Neural cell (in vitro differentiated cells): ENCODE results near the gene ANK2. TPM values are rescaled to one million over a fixed set of nuclear protein-coding genes. Genes with fewer than 3 reads are reported as not detected.

ENCODE experiments used
- H2AFZ ChIP-seq: fragments of 200-600, 300-800 bp; sonication (generic), shearing (Covaris generic); 2 replicates; pipeline ENCODE4 v1.6.0; 2014; ENCODE audit warnings: low read depth, mild to moderate bottlenecking, antibody characterized with exemption, low read length, moderate library complexity
- H3F3A ChIP-seq: fragments of 200-600 bp; shearing (Covaris generic); 2 replicates; pipeline ENCODE4 v1.6.1; 2016; ENCODE audit warnings: mild to moderate bottlenecking, moderate library complexity, mixed read lengths, antibody characterized with exemption, low read length; ENCODE audit not compliant: insufficient read depth, poor library complexity, severe bottlenecking
- H3K27ac ChIP-seq: fragments of 200-600, 300-800 bp; sonication (generic), shearing (Covaris generic); 2 replicates; pipeline ENCODE4 v1.5.1; 2014; ENCODE audit warnings: mild to moderate bottlenecking, low read length, moderate library complexity
- H3K27me3 ChIP-seq: fragments of 300-800, 200-600 bp; sonication (generic), shearing (Covaris generic); 2 replicates; pipeline ENCODE4 v1.6.0; 2014; ENCODE audit warnings: mild to moderate bottlenecking, low read depth, low read length, moderate library complexity; ENCODE audit not compliant: insufficient read depth
- H3K36me3 ChIP-seq: fragments of 300-800, 200-600 bp; sonication (generic), shearing (Covaris generic); 2 replicates; pipeline ENCODE4 v1.5.1; 2014; ENCODE audit warnings: mild to moderate bottlenecking, antibody characterized with exemption, low read length, moderate library complexity; ENCODE audit not compliant: insufficient read depth
- H3K4me2 ChIP-seq: fragments of 300-800, 200-600 bp; sonication (generic), shearing (Covaris generic); 2 replicates; pipeline ENCODE4 v1.6.0; 2014; ENCODE audit warnings: mild to moderate bottlenecking, low read length
- H3K4me3 ChIP-seq: fragments of 300-800, 200-600 bp; sonication (generic), shearing (Covaris generic); 2 replicates; pipeline ENCODE4 v1.5.1; 2014; ENCODE audit warnings: mild to moderate bottlenecking, low read length, moderate library complexity
- H3K79me2 ChIP-seq: fragments of 200-600 bp; shearing (Covaris generic); replicated peaks from 2 replicates; pipeline ENCODE4 v1.6.0; 2014; ENCODE audit warnings: mild to moderate bottlenecking, low read length, moderate library complexity; ENCODE audit not compliant: insufficient read depth
- H3K9ac ChIP-seq: fragments of 300-800, 200-600 bp; sonication (generic), shearing (Covaris generic); 2 replicates; pipeline ENCODE4 v1.6.1; 2016; ENCODE audit warnings: mild to moderate bottlenecking, low read length, mixed read lengths
- H3K9me2 ChIP-seq: fragments of 200-600 bp; shearing (Covaris generic); 2 replicates; pipeline ENCODE4 v1.6.1; 2016; ENCODE audit warnings: mild to moderate bottlenecking, low read length, mixed read lengths; ENCODE audit not compliant: insufficient read depth
- H3K9me3 ChIP-seq: fragments of 200-600, 300-800 bp; sonication (generic), shearing (Covaris generic); 2 replicates; pipeline ENCODE4 v1.6.1; 2016; ENCODE audit warnings: mild to moderate bottlenecking, mixed run types, low read length, moderate library complexity, mixed read lengths
- H4K20me1 ChIP-seq: fragments of 200-600 bp; shearing (Covaris generic); 2 replicates; pipeline ENCODE4 v1.6.1; 2016; ENCODE audit warnings: mild to moderate bottlenecking, mixed run types; ENCODE audit not compliant: insufficient read depth
- EP300 ChIP-seq: fragments of 450-650 bp; conservative IDR thresholded peaks from 2 replicates; pipeline ENCODE4 v1.6.1; 2014; ENCODE audit warnings: antibody characterized with exemption, mild to moderate bottlenecking, moderate library complexity; ENCODE audit not compliant: poor library complexity, severe bottlenecking
- EZH2 ChIP-seq: fragments of 200-600, 300-800 bp; shearing (Covaris generic), sonication (generic); IDR thresholded peaks from 2 replicates; pipeline ENCODE4 v1.6.1; 2014; ENCODE audit warnings: antibody characterized with exemption, low read length, borderline replicate concordance, mild to moderate bottlenecking; ENCODE audit not compliant: insufficient read depth, poor library complexity, severe bottlenecking
- MXI1 ChIP-seq: fragments of 450-650 bp; conservative IDR thresholded peaks from 2 replicates; pipeline ENCODE4 v1.6.1; 2014; ENCODE audit warnings: antibody characterized with exemption, mild to moderate bottlenecking; ENCODE audit not compliant: poor library complexity, severe bottlenecking
- POLR2AphosphoS5 ChIP-seq: IDR thresholded peaks from 2 replicates; pipeline ENCODE4 v1.6.1; 2012
- RAD21 ChIP-seq: fragments of 450-650 bp; conservative IDR thresholded peaks from 2 replicates; pipeline ENCODE4 v1.6.1; 2014; ENCODE audit warnings: antibody characterized with exemption, mild to moderate bottlenecking, moderate library complexity
- SMC3 ChIP-seq: fragments of 450-650 bp; conservative IDR thresholded peaks from 2 replicates; pipeline ENCODE4 v1.6.1; 2014; ENCODE audit warnings: antibody characterized with exemption, mild to moderate bottlenecking, moderate library complexity; ENCODE audit not compliant: poor library complexity
- TAF1 ChIP-seq: IDR thresholded peaks from 2 replicates; pipeline ENCODE4 v1.6.1; 2012; ENCODE audit warnings: low read depth
- polyA plus RNA-seq: library from polyadenylated mRNA; depleted of rRNA; stranded (reverse); fragments of >200 nt; gene quantifications from 2 replicates; pipeline ENCODE4 v1.2.3, GENCODE V29; 2014
- TF ChIP-seq, protein P1 (sequence below): IDR thresholded peaks from 2 replicates; pipeline ENCODE4 v1.6.1; 2012; ENCODE audit warnings: borderline replicate concordance
- TF ChIP-seq, protein P2 (sequence below): fragments of 450-650 bp; IDR thresholded peaks from 2 replicates; pipeline ENCODE4 v1.5.1; 2014; ENCODE audit warnings: antibody characterized with exemption, mild to moderate bottlenecking, moderate library complexity; ENCODE audit not compliant: poor library complexity, severe bottlenecking

Gene ANK2
- polyA plus RNA-seq, 1 donor from 2014 or later, result 52.0 TPM

DNA sequence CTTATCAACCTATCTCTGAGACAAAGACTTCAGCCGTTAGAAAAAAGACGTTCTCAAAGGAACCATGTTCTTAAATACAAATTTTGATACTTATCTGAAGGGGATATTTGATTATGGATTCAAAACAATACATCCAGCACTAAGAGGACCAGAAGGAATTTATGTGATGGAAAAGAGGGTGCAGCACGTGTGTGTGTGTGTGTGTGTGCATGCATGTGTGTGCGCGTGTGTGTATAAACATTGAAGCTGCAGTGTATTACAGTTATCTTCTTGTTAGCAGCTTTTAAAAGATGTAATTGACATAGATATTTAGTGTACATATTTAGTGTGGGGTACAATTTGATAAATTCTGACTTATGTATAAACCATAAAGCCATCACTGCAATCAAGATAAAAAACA, 44.9 kb downstream of the ANK2 start:
- peaks cover 6% of the 10 kb centered on the region for H3K79me2 ChIP-seq
- no peaks in the 10 kb centered on the region for H3K9me2 ChIP-seq
- H3F3A ChIP-seq, result no peaks in the 10 kb centered on the region
- no peak overlapping the region for H3K9ac ChIP-seq
- no peak overlapping the region for H3K27ac ChIP-seq
- H4K20me1 ChIP-seq, result no peaks in the 10 kb centered on the region
- H3K36me3 ChIP-seq, result no peaks in the 10 kb centered on the region
- H3K9me3 ChIP-seq, result no peaks in the 10 kb centered on the region
- no peak overlapping the region for H3K4me2 ChIP-seq
- H3K4me3 ChIP-seq, result no peak overlapping the region
- TF ChIP-seq SMC3 (no peak), EP300 (no peak), EZH2 (no peak), RAD21 (no peak), TAF1 (no peak), MXI1 (no peak), POLR2AphosphoS5 (no peak)
- TF ChIP-seq, protein P1, sequence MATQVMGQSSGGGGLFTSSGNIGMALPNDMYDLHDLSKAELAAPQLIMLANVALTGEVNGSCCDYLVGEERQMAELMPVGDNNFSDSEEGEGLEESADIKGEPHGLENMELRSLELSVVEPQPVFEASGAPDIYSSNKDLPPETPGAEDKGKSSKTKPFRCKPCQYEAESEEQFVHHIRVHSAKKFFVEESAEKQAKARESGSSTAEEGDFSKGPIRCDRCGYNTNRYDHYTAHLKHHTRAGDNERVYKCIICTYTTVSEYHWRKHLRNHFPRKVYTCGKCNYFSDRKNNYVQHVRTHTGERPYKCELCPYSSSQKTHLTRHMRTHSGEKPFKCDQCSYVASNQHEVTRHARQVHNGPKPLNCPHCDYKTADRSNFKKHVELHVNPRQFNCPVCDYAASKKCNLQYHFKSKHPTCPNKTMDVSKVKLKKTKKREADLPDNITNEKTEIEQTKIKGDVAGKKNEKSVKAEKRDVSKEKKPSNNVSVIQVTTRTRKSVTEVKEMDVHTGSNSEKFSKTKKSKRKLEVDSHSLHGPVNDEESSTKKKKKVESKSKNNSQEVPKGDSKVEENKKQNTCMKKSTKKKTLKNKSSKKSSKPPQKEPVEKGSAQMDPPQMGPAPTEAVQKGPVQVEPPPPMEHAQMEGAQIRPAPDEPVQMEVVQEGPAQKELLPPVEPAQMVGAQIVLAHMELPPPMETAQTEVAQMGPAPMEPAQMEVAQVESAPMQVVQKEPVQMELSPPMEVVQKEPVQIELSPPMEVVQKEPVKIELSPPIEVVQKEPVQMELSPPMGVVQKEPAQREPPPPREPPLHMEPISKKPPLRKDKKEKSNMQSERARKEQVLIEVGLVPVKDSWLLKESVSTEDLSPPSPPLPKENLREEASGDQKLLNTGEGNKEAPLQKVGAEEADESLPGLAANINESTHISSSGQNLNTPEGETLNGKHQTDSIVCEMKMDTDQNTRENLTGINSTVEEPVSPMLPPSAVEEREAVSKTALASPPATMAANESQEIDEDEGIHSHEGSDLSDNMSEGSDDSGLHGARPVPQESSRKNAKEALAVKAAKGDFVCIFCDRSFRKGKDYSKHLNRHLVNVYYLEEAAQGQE, result no peak
- TF ChIP-seq, protein P2, sequence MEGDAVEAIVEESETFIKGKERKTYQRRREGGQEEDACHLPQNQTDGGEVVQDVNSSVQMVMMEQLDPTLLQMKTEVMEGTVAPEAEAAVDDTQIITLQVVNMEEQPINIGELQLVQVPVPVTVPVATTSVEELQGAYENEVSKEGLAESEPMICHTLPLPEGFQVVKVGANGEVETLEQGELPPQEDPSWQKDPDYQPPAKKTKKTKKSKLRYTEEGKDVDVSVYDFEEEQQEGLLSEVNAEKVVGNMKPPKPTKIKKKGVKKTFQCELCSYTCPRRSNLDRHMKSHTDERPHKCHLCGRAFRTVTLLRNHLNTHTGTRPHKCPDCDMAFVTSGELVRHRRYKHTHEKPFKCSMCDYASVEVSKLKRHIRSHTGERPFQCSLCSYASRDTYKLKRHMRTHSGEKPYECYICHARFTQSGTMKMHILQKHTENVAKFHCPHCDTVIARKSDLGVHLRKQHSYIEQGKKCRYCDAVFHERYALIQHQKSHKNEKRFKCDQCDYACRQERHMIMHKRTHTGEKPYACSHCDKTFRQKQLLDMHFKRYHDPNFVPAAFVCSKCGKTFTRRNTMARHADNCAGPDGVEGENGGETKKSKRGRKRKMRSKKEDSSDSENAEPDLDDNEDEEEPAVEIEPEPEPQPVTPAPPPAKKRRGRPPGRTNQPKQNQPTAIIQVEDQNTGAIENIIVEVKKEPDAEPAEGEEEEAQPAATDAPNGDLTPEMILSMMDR, result no peak
- H2AFZ ChIP-seq, result no peak overlapping the region
- no peaks in the 10 kb centered on the region for H3K27me3 ChIP-seq

DNA sequence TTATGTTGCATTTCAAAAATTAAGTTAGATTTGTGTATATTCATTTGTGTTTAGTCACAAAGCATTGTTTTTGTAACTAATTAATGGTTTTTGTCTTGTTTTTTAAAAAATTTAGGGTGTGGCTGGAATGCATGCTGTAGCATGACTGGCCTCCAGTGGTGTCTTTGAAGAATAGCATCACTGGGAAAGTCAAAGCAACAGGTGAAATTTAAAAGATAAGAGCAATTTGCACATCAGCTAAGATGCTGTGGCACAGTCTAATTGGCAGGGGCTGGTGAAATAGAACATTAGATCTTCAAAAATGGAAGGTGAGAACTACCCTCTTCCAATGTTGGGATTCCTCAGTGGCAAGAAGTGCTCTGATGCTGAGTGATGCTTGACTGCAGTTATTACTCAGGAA, 45.3 kb downstream of the ANK2 start:
- Histone ChIP-seq H3K9ac (no peak overlapping the region), H3K4me2 (no peak overlapping the region), H3K4me3 (no peak overlapping the region), H2AFZ (no peak overlapping the region), H3K9me2 (no peaks in the 10 kb centered on the region), H3K27ac (no peak overlapping the region), H3K36me3 (no peaks in the 10 kb centered on the region), H4K20me1 (no peaks in the 10 kb centered on the region), H3F3A (no peaks in the 10 kb centered on the region), H3K79me2 (peaks cover 6% of the 10 kb centered on the region), H3K9me3 (no peaks in the 10 kb centered on the region), H3K27me3 (no peaks in the 10 kb centered on the region)
- no peak for TF ChIP-seq EP300
- peak; percentile 92 for TF ChIP-seq RAD21
- TF ChIP-seq SMC3, result peak; percentile 86
- TF ChIP-seq, protein P2, result peak; percentile 91
